ENCODE measurements around the gene DNAJB7. TPM values are rescaled to one million over a fixed set of nuclear protein-coding genes. Genes with fewer than 3 reads are reported as not detected.

Gene DNAJB7
- total and polyA plus RNA-seq, 2 of the 13 experiments (the other 11 are each of a cell fraction or from before 2014, with no cell fraction given): not detected

- peaks cover 46% of the 10 kb centered on the region for H3K79me2 ChIP-seq (ENCODE audit: insufficient read depth, low read length)
- DNase-seq (ENCODE audit: low spot score) (no peak), FAIRE-seq (no peak), ATAC-seq (no peak)
- intact Hi-C loops (cut with micrococcal nuclease; ENCODE audit: unreplicated experiment): no loop called here
- H3K4me2 ChIP-seq (ENCODE audit: low read depth, low read length): no peak overlapping the region
- H3K4me3 ChIP-seq (replicated peaks in 1 of 3; ENCODE audit: insufficient read depth in 1 of 3, low read depth in 2 of 3, low read length in 3 of 3): no peak overlapping the region
- TF ChIP-seq KLF16 (CRISPR knock-in tag; IDR thresholded peaks at IDR 0.05) (no peak), ZBTB7A (CRISPR knock-in tag; IDR thresholded peaks at IDR 0.05) (no peak)
- no peaks in the 10 kb centered on the region for H4K20me1 ChIP-seq (ENCODE audit: insufficient read depth, low read length)
- peaks cover 34% of the 10 kb centered on the region for H3K4me1 ChIP-seq (ENCODE audit: insufficient read depth, low read length)
- no peak overlapping the region for H2AFZ ChIP-seq (ENCODE audit: low read length)
- H3K9ac ChIP-seq (ENCODE audit: insufficient read depth, low read depth, low read length): no peak overlapping the region
- WGBS (ENCODE audit: low lambda C conversion rate): 95% methylated on average over 2 of the region's 2 CpGs
- in situ Hi-C loops (cut with HindIII; ENCODE audit: extremely low pct_ligation_motif_present, low pct_unique_long_range_greater_than_20kb): no loop called here
- no peaks in the 10 kb centered on the region for H3K9me3 ChIP-seq (ENCODE audit: low read length)
- H3K27ac ChIP-seq (ENCODE audit: extremely low read length, insufficient read depth, low read length): no peak overlapping the region
- no TSS peak for BruUV-seq (replicated peaks)
- ChIA-PET POLR2A (no interaction called here), CTCF (ENCODE audit: low intra/inter-chr PET ratio, low total read pairs) (no interaction called here)
- peaks cover 0 to 6% of the 10 kb centered on the region in 2 experiments; a peak in 2 of 5 replicates for H3K36me3 ChIP-seq (replicated peaks in 1 of 2; ENCODE audit: control insufficient read depth in 1 of 2, insufficient read depth in 2 of 2, low read length in 2 of 2)
- H3K27me3 ChIP-seq (ENCODE audit: control insufficient read depth in 1 of 2, insufficient read depth in 2 of 2, low read length in 2 of 2): no peaks in the 10 kb centered on the region; a peak in 1 of 5 replicates
These were observed 624 bp upstream of the DNAJB7 start for GRCh38 chr22:40862537-40862936.

DNA sequence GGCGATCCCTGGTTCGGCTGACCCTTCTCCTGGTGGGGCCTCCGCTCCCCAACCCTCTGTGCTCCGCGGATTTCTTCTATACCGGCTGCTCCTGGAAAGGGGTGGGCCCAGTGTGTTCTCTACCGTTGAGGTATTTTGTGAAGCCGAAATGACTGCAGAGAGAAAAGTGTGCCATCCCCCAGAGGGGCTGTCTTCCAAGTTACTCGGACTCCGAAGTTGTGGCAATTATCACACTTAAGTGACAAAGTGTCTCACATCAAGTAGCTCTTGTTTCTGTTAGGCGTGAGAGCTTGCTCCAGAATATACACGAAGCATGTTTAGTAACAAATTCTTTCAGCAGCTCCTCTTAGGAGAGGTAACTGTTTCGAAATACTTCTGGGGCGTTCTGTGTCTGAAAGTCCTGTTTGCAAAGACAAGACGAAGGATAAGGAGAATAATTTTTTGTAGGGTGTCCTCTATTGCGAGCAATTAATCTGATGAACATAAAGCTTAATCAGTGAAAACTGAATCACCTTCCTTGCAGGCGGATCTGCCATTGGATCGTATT, 4.5 kb downstream of the DNAJB7 start:
- no peaks in the 10 kb centered on the region for H3K9me3 ChIP-seq (ENCODE audit: low read length)
- H3K79me2 ChIP-seq (ENCODE audit: insufficient read depth, low read length): peaks cover 77% of the 10 kb centered on the region
- H3K4me1 ChIP-seq (ENCODE audit: insufficient read depth, low read length): peaks cover 32% of the 10 kb centered on the region
- in situ Hi-C loops (cut with HindIII; ENCODE audit: extremely low pct_ligation_motif_present, low pct_unique_long_range_greater_than_20kb): no loop called here
- H3K4me3 ChIP-seq (replicated peaks in 1 of 3; ENCODE audit: insufficient read depth in 1 of 3, low read depth in 2 of 3, low read length in 3 of 3): peak overlapping the region; percentile 84 to 96 (median 90)
- DNase-seq (ENCODE audit: low spot score): no peak
- ChIA-PET POLR2A (interaction anchor here (0.6 to 2.0 kb wide), 13 partner anchors 9 to 813 kb away, joined by 3 to 18 read pairs (median 5); partner anchors contain the start of genes EP300, RBX1 and SLC25A17), CTCF (ENCODE audit: low intra/inter-chr PET ratio, low total read pairs) (no interaction called here)
- peak overlapping the region; percentile 36 for H2AFZ ChIP-seq (ENCODE audit: low read length)
- peak overlapping the region; percentile 72 for H3K4me2 ChIP-seq (ENCODE audit: low read depth, low read length)
- WGBS (ENCODE audit: low lambda C conversion rate): under 1% methylated on average over 15 of the region's 18 CpGs
- H3K9ac ChIP-seq (ENCODE audit: insufficient read depth, low read depth, low read length): peak overlapping the region; percentile 98
- FAIRE-seq: no peak
- no peaks in the 10 kb centered on the region; a peak in 1 of 5 replicates for H3K27me3 ChIP-seq (ENCODE audit: control insufficient read depth in 1 of 2, insufficient read depth in 2 of 2, low read length in 2 of 2)
- BruUV-seq (replicated peaks): TSS peak; percentile 71
- peaks cover 0 to 6% of the 10 kb centered on the region in 2 experiments; a peak in 2 of 5 replicates for H3K36me3 ChIP-seq (replicated peaks in 1 of 2; ENCODE audit: control insufficient read depth in 1 of 2, insufficient read depth in 2 of 2, low read length in 2 of 2)
- peak overlapping the region; percentile 96 for H3K27ac ChIP-seq (ENCODE audit: extremely low read length, insufficient read depth, low read length)
- intact Hi-C loops (cut with micrococcal nuclease; ENCODE audit: unreplicated experiment): no loop called here
- peak; percentile 44 for ATAC-seq
- peaks cover 7% of the 10 kb centered on the region for H4K20me1 ChIP-seq (ENCODE audit: insufficient read depth, low read length)
- TF ChIP-seq RNF219 (CRISPR knock-in tag; IDR thresholded peaks at IDR 0.05): 0 out of 2 replicates have a peak, but pooled peaks have one; percentile 29
- peak; percentile 17 for TF ChIP-seq ASH2L (IDR thresholded peaks at IDR 0.05; ENCODE audit: insufficient read length, low read depth, low read length)
- no peak for TF ChIP-seq MYC (CRISPR knock-in tag; IDR thresholded peaks at IDR 0.05; ENCODE audit: borderline replicate concordance)
- peak; percentile 23; the same call in 1 of the 2 replicates for TF ChIP-seq ZNF446 (CRISPR knock-in tag; IDR thresholded peaks at IDR 0.05)
- 0 out of 2 replicates have a peak, but pooled peaks have one; percentile 6 for TF ChIP-seq GFI1 (CRISPR knock-in tag; IDR thresholded peaks at IDR 0.05; ENCODE audit: borderline replicate concordance)
- TF ChIP-seq ZNF441 (CRISPR knock-in tag; IDR thresholded peaks at IDR 0.05; ENCODE audit: borderline replicate concordance): peak; percentile 72; the same call in 1 of the 2 replicates
- TF ChIP-seq MBD4 (IDR thresholded peaks at IDR 0.05; ENCODE audit: borderline replicate concordance, low read length): no peak
- TF ChIP-seq RFX3 (CRISPR knock-in tag; IDR thresholded peaks at IDR 0.05): peak; percentile 2; the same call in 1 of the 2 replicates
- TF ChIP-seq ZNF205 (CRISPR knock-in tag; IDR thresholded peaks at IDR 0.05): 0 out of 2 replicates have a peak, but pooled peaks have one; percentile 1
- 0 out of 2 replicates have a peak, but pooled peaks have one; percentile 52 for TF ChIP-seq ZNF615 (CRISPR knock-in tag; IDR thresholded peaks at IDR 0.05; ENCODE audit: borderline replicate concordance)
- peak; percentile 1; the same call in 1 of the 2 replicates for TF ChIP-seq SIN3B (IDR thresholded peaks at IDR 0.05; ENCODE audit: low read length)
- peak; percentile 7 for TF ChIP-seq CCAR2 (optimal IDR thresholded peaks at IDR 0.05; ENCODE audit: low read depth, low read length)
- TF ChIP-seq KDM5A (IDR thresholded peaks at IDR 0.05; ENCODE audit: borderline replicate concordance, low read length): peak; percentile 90
- 0 out of 2 replicates have a peak, but pooled peaks have one; percentile 3 for TF ChIP-seq ZFP1 (CRISPR knock-in tag; IDR thresholded peaks at IDR 0.05)
- TF ChIP-seq ZNF317 (CRISPR knock-in tag; IDR thresholded peaks at IDR 0.05): 0 out of 2 replicates have a peak, but pooled peaks have one; percentile 6

Measured in HepG2 (cell line).